HG03439 (cell line): Measurements from ENCODE around the gene TMEM95.

Source experiments
- ATAC-seq: cut with Tn5 transposase; IDR thresholded peaks from one replicate; pipeline ENCODE4 v1.9.1; 2021; ENCODE audit warnings: mild to moderate bottlenecking, moderate library complexity; ENCODE audit not compliant: unreplicated experiment

The TMEM95 gene

DNA sequence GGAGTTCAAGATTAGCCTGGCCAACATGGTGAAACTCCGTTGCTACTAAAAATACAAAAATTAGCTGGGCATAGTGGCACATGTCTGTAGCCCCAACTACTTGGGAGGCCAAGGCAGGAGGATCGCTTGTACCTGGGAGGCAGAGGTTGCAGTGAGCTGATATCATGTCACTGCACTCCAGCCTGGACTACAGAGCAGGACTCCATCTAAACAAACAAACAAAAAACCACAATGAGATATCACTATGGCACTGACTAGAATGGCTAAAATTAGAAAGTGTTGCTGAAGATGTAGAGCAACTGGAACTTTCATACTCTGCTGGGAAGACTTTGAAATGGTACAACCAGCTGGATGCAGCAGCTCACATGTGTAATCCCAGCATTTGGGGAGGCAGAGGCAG is 19.4 kb downstream of the TMEM95 start:
- no peak for ATAC-seq

DNA sequence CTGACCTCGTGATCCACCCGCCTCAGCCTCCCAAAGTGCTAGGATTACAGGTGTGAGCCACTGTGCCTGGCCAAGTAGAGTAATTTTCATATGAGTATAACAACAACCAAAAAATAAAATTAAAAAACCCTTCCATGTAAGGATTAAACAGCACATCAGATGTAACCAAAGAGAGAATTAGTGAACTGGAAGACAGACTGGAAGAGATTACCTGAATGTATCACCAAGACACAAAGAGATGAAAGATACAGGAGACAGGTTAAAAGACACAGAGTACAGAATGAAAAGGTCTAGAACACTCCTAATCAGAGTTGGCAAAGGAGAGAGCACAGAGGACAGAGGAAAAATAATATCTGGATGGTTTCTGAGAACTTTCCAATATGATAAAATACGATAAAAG is 24.2 kb downstream of the TMEM95 start:
- ATAC-seq, result no peak

DNA sequence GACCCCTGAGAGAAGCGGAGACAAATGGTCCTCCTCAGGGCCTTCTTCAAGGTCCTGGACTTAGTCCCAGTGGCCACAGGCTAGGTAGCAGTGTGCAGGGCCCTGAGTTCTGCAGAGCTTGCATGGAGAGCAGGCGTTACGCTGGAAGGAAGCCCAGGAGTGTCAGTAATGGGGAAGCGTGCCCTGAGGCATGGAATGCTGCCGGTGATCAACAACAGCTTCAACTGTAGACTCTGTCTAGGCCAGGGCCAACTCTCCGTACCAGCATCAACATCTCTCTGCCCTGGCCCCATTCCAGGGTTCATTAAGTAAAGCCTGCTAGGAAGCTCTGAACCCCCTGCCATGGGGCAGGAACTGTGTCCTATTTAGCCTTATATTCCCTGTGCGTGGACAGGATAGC is 25.4 kb downstream of the TMEM95 start:
- no peak for ATAC-seq

DNA sequence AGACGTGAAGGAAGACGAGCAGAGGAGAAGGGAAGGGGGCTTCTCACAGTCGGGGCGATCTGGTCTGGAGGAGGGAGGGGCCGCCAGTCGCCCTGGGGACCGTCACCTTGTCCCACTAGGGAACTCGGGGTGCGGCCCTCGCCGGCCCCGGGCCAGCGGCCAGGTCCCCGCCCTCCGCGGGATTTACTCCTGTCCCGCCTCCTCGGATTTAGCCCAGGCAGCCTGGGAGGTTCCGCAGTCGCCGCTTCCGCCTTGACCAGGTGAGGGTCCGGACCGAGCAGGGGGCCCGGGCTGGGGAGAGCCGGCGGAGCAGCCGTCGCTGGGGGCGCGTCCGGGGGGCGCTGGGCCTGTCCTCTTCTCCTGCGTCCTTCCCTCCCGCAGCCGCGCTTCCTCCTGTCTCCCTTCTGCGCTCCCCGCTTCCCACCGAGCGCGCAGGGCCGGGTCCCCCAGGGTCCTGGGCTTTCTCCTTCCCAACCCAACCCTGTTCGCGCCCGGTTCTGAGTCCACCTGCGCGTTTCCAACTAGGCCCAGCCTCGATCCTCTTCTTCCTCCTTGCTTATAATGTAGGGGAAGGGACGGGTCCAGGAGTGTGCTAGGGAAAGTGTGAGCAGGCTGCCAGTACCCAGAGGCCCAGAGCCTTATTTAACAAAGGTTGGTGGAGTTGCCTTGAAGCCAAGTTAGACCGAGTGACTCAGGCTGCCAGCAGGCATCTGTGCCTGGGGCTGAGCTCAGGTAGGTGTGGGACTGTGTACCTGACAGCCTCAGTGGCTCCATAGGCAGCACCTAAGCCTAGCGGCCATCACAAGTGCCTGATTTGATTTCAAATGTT is 26.1 kb downstream of the TMEM95 start, which contains the start of gene TNK1:
Gene TNK1, plus strand, starts transcription at position 235 of the 829 bp plus-strand sequence. CDS start 1,838 bp downstream, outside the sequence.
- no peak for ATAC-seq

DNA sequence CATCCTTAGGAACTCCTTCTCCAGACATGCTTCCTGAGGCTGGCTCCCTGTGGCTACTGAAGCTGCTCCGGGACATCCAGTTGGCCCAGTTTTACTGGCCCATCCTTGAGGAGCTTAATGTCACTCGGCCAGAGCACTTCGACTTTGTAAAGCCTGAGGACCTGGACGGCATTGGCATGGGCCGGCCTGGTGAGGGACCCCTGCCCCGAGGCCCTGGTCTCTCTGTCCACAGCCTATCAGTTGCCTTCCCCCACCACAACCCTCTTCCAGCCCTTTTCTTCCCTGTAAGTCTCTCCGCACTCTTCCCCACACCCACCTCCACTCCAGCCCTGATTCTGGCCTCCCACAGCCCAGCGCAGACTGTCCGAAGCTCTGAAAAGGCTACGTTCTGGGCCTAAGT is 27.9 kb downstream of the TMEM95 start:
- no peak for ATAC-seq

DNA sequence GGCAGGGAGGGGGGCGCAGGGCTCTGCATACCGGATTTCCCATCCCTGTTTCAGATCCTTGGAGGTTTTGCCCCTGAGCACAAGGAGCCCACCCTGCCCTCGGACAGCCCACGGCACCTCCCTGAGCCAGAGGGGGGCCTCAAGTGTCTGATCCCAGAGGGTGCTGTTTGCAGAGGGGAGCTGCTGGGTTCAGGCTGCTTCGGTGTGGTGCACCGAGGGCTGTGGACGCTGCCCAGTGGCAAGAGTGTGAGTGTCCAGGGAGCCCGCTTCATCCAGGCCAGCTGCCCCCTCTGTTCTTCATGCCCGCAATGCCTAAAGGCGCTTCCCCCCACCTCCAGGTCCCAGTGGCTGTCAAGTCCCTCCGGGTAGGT is 28.4 kb downstream of the TMEM95 start:
- ATAC-seq, result no peak

DNA sequence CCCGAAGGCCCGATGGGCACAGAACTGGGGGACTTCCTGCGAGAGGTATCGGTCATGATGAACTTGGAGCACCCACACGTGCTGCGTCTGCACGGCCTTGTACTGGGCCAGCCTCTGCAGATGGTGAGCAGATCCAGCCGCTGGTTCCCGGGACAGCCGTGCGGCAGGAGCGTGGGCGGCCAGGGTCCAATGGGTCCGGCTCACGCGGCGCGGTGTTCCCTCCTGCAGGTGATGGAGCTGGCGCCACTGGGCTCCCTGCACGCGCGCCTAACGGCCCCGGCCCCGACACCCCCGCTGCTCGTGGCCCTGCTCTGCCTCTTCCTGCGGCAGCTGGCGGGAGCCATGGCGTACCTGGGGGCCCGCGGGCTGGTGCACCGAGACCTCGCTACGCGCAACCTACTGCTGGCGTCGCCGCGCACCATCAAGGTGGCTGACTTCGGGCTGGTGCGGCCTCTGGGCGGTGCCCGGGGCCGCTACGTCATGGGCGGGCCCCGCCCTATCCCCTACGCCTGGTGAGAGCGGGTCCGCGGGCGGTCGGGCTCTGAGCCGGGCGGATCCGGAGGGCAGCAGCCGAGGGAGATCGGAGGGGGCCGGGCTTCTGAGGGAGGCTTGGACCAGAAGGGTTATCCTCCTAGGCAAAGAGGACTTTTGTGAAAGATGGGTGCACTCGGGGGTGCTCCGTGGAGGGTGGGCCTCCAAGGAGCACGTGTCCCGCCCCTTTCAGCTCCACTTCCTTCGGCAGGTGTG is 29.0 kb downstream of the TMEM95 start:
- ATAC-seq, result no peak

DNA sequence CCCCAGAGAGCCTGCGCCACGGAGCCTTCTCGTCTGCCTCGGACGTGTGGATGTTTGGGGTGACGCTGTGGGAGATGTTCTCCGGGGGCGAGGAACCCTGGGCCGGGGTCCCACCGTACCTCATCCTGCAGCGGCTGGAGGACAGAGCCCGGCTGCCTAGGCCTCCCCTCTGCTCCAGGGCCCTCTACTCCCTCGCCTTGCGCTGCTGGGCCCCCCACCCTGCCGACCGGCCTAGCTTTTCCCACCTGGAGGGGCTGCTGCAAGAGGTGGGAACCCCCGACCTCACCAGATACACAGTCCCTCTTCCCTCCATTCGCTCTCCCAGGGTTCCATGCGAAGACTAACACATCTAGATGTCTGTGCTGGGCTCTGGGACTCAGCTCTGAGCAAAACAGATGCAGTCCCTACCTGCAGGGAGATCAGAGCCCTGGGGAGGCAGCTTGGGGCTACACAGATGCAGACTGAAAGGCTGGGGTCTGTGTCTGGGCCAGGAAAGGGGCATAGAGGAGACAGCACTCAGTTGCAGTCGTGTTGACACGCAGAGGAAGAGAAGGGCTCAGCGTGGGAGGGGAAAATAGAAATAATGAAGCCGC is 29.6 kb downstream of the TMEM95 start:
- no peak for ATAC-seq

DNA sequence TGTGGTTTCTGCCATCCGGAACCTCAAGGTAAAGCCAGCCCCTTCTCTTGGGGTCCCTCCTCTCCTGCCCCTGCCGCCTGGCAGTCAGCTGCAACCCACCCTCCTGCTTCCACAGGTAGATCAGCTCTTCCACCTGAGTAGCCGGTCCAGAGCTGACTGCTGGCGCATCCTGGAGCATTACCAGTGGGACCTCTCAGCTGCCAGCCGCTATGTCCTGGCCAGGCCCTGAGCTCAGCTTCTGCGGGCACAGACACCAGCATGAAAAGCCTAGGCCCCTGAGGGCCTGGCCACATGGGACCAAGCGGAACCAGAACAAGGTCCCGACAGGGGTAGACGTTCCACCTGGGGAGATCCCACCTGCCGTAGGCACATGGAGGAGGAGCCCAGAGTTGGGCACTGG is 33.9 kb downstream of the TMEM95 start:
- ATAC-seq, result no peak

DNA sequence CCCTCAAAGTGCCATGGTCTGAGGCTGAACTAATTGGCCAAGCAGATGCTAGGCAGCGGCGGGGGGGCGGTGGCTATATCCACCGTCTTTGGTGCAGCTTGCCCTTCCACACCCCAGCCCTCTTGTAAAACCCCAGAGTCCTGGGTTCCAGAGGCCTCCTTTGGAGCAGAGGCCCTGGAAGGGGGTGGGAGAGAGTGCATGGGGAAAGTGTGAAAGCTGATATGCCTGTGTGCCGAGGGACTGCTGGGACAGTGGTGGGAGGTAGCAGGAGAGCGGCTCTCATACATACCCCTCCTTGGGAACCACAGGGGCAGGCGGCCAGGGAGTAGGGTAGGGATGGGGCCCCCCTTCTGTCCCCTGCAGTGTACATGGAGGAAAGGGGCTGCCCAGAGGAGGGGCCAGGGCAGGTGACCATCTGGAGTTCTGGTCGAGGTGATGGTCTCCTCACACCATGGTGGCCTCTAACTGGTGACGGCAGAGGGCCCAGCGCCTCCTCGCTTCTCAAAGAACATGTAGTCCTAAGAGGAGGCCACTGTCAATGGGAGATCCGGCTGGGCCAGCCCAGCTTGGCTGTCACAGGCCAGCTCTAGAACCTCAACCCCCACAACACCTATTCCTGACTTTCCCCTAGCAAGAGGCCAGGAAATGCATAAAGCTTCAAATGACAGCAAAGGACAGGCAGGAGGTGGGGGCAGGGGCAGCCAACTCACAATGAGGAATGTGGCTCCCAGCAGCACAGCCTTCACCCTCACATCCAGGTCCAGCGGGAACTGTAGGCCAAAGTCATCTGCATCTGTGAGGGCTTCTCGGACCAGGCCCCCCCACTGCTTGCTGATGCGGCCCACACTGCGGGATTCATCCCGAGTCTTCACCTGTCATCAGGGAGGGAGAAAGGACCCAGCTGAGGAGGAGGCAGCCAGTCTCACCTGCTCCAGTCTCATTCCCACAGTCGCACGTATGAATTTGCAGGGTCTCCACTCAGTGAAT is 35.3 kb downstream of the TMEM95 start:
- ATAC-seq, result no peak

DNA sequence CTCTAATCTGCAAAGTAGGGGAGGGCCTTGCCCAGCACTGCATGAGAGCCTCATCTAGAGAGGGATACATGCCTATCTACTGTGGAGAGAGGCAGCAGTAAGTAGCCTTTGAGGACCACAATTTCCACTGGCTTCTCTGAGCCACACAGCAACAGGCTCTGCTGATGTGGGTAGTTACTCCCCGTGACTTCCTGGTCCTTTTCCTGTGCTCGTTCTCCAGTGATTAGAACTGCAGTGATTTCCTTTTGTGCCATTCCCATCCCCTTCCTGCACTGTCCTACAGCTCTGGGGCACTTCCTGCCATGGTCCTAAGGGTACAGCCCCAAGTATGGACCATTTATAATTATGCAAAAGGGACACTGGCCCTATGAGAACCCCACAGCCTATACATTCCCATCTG is 36.4 kb downstream of the TMEM95 start:
- ATAC-seq, result no peak

DNA sequence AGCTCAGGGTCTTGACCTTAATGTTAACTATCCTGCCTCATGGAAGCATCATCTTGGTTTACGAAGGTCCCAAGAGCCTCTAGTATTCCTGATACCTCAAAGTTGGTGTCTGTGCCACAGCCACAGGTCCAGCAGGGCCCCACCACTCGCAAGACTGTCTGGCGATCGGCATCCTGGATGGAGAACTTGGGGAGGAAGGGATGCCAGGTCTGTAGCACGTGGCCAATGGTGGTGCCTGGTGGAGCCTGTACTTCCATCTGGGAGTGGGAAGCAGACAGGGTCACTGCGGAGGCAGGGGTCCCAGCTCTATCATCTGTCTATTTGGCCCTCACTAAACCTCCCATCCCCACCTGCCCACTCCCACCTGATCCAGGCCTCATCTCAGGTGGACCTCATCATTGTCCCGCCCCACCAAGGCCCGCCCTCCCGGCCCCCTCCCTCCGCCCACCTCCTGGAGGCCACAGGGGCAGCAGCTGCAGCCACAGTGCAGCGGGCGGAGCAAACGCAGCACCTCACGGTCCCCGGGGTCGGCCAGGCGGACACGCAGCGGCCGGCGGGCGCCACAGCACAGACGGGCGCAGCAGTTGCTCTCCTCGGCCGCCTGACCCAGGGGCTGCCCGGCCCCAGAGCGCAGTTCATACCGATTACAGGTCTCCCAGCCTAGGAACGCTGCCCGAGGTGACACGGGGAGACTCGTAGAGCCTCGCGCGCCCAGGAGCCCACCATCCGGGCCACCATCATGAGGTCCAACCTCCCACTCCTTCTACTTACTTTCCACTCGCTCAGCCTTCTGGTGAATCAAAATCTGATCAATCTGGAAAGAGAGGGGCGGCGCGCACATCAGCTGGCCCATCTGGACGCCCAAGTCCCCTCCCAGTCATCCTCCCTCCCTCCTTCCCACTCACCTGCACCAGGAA is 38.0 kb downstream of the TMEM95 start:
- ATAC-seq, result no peak

DNA sequence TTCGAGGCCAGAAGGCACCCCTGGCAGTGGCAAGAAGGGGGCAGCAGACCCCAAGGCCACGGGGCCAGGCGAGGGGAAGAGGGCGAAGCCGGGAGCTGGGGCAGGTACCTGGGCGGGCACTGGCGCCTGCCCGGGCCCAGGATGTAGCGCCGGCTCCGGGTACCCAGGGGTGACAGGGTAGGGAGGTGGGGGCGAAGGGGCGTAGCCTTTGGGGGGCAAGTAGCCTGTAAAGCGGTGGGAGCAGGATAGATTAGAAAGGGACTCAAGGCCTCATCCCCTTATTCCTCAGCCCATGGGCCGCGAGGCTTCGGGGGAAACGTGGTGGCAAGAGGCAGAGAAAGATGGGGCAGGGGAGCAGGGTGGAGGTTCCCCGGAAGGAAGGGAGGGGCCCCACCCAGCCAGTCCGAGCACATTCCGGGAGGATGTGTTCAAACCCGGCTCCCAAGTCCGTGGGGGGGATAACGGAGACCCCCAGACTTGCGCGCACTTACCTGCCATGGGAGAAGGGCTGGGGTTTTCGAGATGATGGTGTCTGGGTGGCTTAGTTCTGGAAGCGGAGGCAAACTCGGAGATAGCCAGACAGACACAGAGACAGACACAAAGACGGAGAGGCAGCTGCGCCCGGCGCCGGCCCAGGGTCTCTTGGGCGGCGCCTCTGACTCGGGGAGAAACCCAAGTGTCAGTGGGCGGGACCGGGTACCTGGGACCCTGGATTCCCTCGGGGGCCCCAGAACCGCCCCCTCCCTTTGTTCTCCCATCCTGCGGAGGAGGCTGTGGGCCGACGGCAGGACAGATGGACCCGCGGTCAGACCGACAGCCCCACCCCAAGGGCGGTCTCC is 38.9 kb downstream of the TMEM95 start:
- peak; percentile 46 for ATAC-seq

DNA sequence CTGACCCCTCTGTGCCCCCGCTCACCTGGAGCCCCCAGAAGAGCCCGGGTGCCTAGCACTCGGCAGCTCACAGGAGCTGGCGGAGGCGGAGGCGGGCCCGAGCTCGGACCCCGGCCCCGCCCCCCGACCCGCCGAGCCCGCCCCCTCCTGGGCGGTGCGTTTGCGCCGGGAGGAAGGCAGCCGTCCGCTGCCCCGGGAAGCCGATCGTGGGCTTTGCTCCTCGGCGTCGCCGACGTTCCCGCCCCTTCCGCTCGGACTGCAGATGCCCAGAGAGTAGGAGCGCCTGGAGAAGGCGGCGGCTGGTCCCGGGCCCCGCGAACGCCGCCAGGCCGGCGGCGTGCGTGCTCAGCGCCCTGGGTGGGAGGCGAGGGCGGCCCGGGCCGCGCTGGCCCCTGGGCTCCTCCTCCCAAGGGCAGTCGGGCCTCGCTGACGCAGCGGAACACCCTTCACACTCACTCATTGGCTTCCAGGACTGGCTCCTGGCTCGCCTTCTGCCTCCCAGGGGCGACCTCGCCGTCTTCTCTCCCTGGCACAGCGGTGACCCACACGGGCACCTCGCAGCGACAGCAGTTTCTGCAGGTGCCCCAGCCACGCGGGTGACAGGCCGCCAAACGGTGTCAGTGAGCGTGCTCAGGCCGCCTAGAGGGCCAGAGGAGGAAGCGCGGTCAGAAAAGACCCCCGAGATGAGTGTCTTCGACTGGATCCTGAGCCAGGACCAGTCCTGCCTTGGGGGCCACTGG is 39.7 kb downstream of the TMEM95 start, which contains the start of gene PLSCR3:
Gene PLSCR3, minus strand, starts transcription at position 74 of the 740 bp plus-strand sequence. CDS start 415 bp downstream, outside the sequence.
- peak; percentile 77 for ATAC-seq

DNA sequence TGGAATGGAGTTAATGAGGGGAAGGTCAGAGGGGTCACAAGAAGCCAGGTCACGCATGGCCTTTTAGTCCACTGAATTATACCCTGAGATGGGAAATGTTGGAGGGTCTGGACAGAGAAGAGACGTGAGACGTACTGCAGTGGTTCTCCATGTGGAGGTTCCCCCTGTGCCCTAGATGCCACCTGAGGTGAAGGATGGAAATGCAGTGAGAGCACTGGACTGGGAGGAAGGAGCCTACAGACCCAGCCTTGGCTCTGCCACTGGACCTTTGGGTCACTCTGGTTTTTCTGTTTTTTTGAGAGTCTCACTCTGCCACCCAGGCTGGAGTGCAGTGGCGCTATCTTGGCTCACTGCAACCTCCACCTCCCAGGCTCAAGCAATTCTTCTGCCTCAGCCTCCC is 41.2 kb downstream of the TMEM95 start:
- no peak for ATAC-seq

DNA sequence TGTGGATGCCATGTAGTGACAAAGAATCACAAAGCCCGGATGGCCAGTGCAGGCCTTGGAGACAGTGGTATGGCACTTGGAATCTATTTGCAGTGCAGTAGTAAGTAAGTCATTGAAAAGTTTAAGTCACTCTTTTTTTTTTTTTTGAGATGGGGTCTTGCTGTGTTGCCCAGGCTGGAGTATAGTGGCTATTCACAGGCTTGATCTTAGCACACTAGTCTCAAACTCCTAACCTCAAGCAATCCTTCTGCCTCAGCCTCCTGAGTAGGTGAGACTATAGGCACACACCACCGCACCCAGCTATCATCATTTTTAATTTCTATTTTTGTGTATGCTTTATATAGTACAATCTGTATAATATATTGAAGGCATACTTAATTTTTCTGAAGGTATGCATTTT is 43.7 kb downstream of the TMEM95 start:
- no peak for ATAC-seq

DNA sequence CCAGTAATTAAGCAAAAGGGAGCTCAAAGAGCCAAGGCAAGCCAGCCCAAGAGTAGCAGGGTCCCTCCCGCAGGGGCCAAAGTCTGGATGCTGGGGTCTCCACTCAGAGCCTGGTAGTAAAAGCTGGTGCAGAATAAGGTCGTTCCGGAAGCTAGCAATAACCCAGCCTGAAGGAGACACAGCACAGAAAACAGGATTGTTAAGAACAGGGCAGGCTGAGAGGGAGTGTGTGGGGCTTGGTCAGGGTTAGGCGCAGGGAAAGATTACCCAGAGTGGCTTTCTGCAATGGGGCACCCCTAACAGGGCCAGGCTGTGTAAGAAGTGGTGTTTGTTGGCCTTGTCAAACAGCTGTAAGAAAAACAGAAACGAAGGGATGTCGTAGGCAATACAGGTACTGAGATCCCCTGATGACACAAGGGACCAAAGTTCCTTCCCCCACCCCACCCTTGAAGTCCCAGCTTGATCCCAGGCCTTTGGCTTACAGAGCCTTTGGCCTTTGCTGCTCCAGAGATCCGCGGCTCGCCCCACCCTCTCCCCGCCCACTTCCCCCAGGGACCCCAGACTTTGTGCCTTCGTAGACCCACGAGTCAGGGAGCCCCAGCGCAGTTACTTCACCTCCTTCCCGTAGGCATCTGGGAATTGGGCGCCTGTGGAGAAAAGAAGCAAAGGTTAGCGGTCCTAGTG is 48.2 kb downstream of the TMEM95 start:
- ATAC-seq, result no peak

DNA sequence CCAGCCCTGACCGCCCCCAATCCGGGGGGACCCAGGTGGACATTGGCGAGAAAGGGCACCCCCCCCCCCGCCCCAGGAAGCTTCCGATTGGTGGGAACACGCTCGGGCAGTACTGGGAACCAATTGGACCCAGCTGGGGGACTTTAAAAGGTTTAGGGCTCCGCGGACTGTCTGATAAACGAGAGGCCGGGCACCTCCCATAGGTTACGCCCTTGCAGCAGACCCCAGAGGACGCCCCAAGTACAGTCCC is 48.7 kb downstream of the TMEM95 start:
- ATAC-seq, result peak; percentile 11
